ENCODE measurements around the gene TRPV3. TPM values are rescaled to one million over a fixed set of nuclear protein-coding genes. Genes with fewer than 3 reads are reported as not detected.

The TRPV3 gene
- total and polyA plus RNA-seq, 9 of the 15 experiments (the other 6 are each of a cell fraction or from before 2014, with no cell fraction given), result 0.03 to 0.42 (median 0.11) TPM; not detected in 1

GRCh38 chr17:3531266-3532101 is 26.1 kb downstream of the TRPV3 start:
- Histone ChIP-seq H4K20me1 (replicated peaks; ENCODE audit: control insufficient read depth, insufficient read depth, low read length) (no peaks in the 10 kb centered on the region), H3K9ac (ENCODE audit: insufficient read depth in 1 of 2, low read depth in 2 of 2, low read length in 2 of 2) (no peak overlapping the region), H3K4me1 (replicated peaks in 1 of 2; ENCODE audit: control insufficient read depth in 2 of 2, insufficient read depth in 2 of 2, low read length in 2 of 2) (peaks cover 0 to 8% of the 10 kb centered on the region in 2 experiments; a peak in 1 of 5 replicates), H2AFZ (ENCODE audit: low read depth, low read length) (no peak overlapping the region), H3K79me2 (ENCODE audit: control insufficient read depth, insufficient read depth, low read length) (no peaks in the 10 kb centered on the region), H3K27ac (ENCODE audit: extremely low read depth, low read depth, low read length) (no peak overlapping the region), H3K9me1 (ENCODE audit: control insufficient read depth, insufficient read depth, low read length) (no peaks in the 10 kb centered on the region), H3K4me2 (ENCODE audit: insufficient read depth, low read length) (no peak overlapping the region), H3K27me3 (ENCODE audit: control insufficient read depth in 2 of 2, insufficient read depth in 2 of 2, low read length in 2 of 2) (peaks cover 16 to 67% of the 10 kb centered on the region in 2 experiments; a peak in 4 of 5 replicates), H3K9me3 (replicated peaks; ENCODE audit: control insufficient read depth, insufficient read depth, low read depth, low read length) (no peaks in the 10 kb centered on the region), H3K36me3 (ENCODE audit: control insufficient read depth, insufficient read depth, low read length) (no peaks in the 10 kb centered on the region), H3K4me3 (no peak overlapping the region)
- DNase-seq (ENCODE audit: extremely low read depth in 1 of 4, low spot score in 3 of 4), result no peak
- no peak for TF ChIP-seq ELF4 (CRISPR knock-in tag; IDR thresholded peaks at IDR 0.05)
- TF ChIP-seq HMGN3 (IDR thresholded peaks at IDR 0.05; ENCODE audit: borderline replicate concordance, extremely low read depth, insufficient read length, low read depth, low read length), result no peak
- no peak for TF ChIP-seq ZNF780A (CRISPR knock-in tag; IDR thresholded peaks at IDR 0.05)
- TF ChIP-seq ZNF146 (CRISPR knock-in tag; IDR thresholded peaks at IDR 0.05; ENCODE audit: unreplicated experiment), result no peak
- TF ChIP-seq HOMEZ (CRISPR knock-in tag; IDR thresholded peaks at IDR 0.05), result no peak
- no peak for TF ChIP-seq AFF4 (CRISPR knock-in tag; IDR thresholded peaks at IDR 0.05)
- no peak for TF ChIP-seq ZFPM2 (CRISPR knock-in tag; IDR thresholded peaks at IDR 0.05)
- no peak for TF ChIP-seq ZNF253 (CRISPR knock-in tag; conservative IDR thresholded peaks at IDR 0.05)
- no peak for TF ChIP-seq KLF13 (tag; IDR thresholded peaks at IDR 0.05; ENCODE audit: borderline replicate concordance, low read depth)
- no peak for TF ChIP-seq KDM4B (IDR thresholded peaks at IDR 0.05; ENCODE audit: borderline replicate concordance in 2 of 2, low read depth in 1 of 2)
- in situ Hi-C loops (cut with MboI), result no loop called here
- BruUV-seq (replicated peaks), result no TSS peak
- POLR2A ChIA-PET, result no interaction called here
- intact Hi-C loops (cut with micrococcal nuclease), result no loop called here
- 1% methylated on average over 11 of the region's 21 CpGs for WGBS (ENCODE audit: insufficient coverage, low coverage, missing lambda C conversion rate)
- FAIRE-seq, result no peak
- ATAC-seq, result no peak
- CTCF ChIA-PET (ENCODE audit: low intra/inter-chr PET ratio), result no interaction called here
